HepG2 (cell line): ENCODE measurements around the gene ZMYND10. TPM values are rescaled to one million over a fixed set of nuclear protein-coding genes. Genes with fewer than 3 reads are reported as not detected.
A peak's percentile ranks its signal among the peaks of the same experiment; 100 is the strongest.

Experiments used
- ATAC-seq: fragments of 200-7000 bp; cut with Tn5 transposase; 3 replicates; pipeline ENCODE4 v1.9.1; 2020; ENCODE audit warnings: mild to moderate bottlenecking, moderate library complexity
- BruUV-seq: library from RNA; stranded (reverse); fragments of 400-500 nt; replicated peaks from 2 replicates; lab custom pipeline; 2021; lab: Mats Ljungman, UMichigan
- CTCF ChIA-PET: fragments of 300-600 bp; formaldehyde crosslinking; extraction: SDS; loops from one replicate; lab custom pipeline; 2021; ENCODE audit warnings: low total read pairs, inconsistent platforms, low intra/inter-chr PET ratio; lab: Yijun Ruan, JAX
- POLR2A ChIA-PET: fragments of 350-600 bp; sonication (Branson Sonifier 250); formaldehyde crosslinking; loops from one replicate; lab custom pipeline; 2020; ENCODE audit warnings: antibody characterized with exemption, inconsistent platforms; lab: Yijun Ruan, JAX
- DNase-seq: peaks from one replicate; pipeline ENCODE4 v3.0.0-alpha.2; 2015; ENCODE audit warnings: low spot score
- FAIRE-seq: peaks from 3 replicates; lab custom pipeline; 2011; peaks lifted over from hg19 to GRCh38; lab: Jason Lieb, UNC
- H2AFZ ChIP-seq: one replicate; pipeline ENCODE4 v1.6.1; 2011; ENCODE audit warnings: low read length, inconsistent platforms
- H3K27ac ChIP-seq: fragments of 300-600 bp; 3 replicates; pipeline ENCODE4 v1.8.0; 2011; ENCODE audit warnings: mixed run types, mild to moderate bottlenecking, mixed read lengths, low read length, inconsistent platforms; ENCODE audit not compliant: insufficient read depth; ENCODE audit errors: extremely low read length
- H3K27me3 ChIP-seq, 2 experiments: fragments of 200-600 bp in 1 of 2; 2 replicates in 1 of 2; 3 replicates in 1 of 2; pipeline versions ENCODE4 v1.6.0 to v1.8.0; 2011; ENCODE audit warnings: low read length in 2 of 2, mild to moderate bottlenecking in 2 of 2, moderate library complexity in 2 of 2, inconsistent platforms in 1 of 2; ENCODE audit not compliant: insufficient read depth in 2 of 2, control insufficient read depth in 1 of 2
- H3K36me3 ChIP-seq, 2 experiments: fragments of 200-600 bp in 1 of 2; replicated peaks in 1 of 2; 2 replicates in 1 of 2; 3 replicates in 1 of 2; pipeline versions ENCODE4 v1.5.1 to v1.8.0; 2011; ENCODE audit warnings: low read length in 2 of 2, inconsistent platforms in 1 of 2; ENCODE audit not compliant: insufficient read depth in 2 of 2, control insufficient read depth in 1 of 2
- H3K4me1 ChIP-seq: 2 replicates; pipeline ENCODE4 v1.5.1; 2012; ENCODE audit warnings: low read length, inconsistent platforms; ENCODE audit not compliant: insufficient read depth
- H3K4me2 ChIP-seq: 2 replicates; pipeline ENCODE4 v1.6.0; 2011; ENCODE audit warnings: low read depth, low read length, inconsistent platforms
- H3K4me3 ChIP-seq, 3 experiments: fragments of 200-600 bp in 1 of 3; sonication (generic), shearing (Covaris generic) in 1 of 3; replicated peaks in 1 of 3; 2 replicates each; pipeline ENCODE4 v1.5.1; 2011 to 2016; ENCODE audit warnings: low read length in 3 of 3, inconsistent platforms in 2 of 3, low read depth in 2 of 3, mild to moderate bottlenecking in 2 of 3, control low read depth in 1 of 3, mixed read lengths in 1 of 3; ENCODE audit not compliant: insufficient read depth in 1 of 3
- H3K79me2 ChIP-seq: one replicate; pipeline ENCODE4 v1.6.1; 2011; ENCODE audit warnings: low read length, inconsistent platforms; ENCODE audit not compliant: insufficient read depth
- H3K9ac ChIP-seq: 2 replicates; pipeline ENCODE4 v1.6.0; 2011; ENCODE audit warnings: mild to moderate bottlenecking, low read depth, low read length, inconsistent platforms; ENCODE audit not compliant: insufficient read depth
- H3K9me3 ChIP-seq: 2 replicates; pipeline ENCODE4 v1.5.1; 2012; ENCODE audit warnings: mild to moderate bottlenecking, low read length
- H4K20me1 ChIP-seq: 2 replicates; pipeline ENCODE4 v1.6.0; 2011; ENCODE audit warnings: inconsistent platforms, mild to moderate bottlenecking, low read length, moderate library complexity; ENCODE audit not compliant: insufficient read depth
- CCAR2 ChIP-seq: fragments of 200-400 bp; formaldehyde crosslinking; optimal IDR thresholded peaks from 2 replicates; pipeline ENCODE3; 2018; ENCODE audit warnings: low read depth, mild to moderate bottlenecking, low read length, moderate library complexity
- FOXM1 ChIP-seq: sonication (generic); formaldehyde crosslinking; IDR thresholded peaks from 2 replicates; pipeline ENCODE4 v1.5.0; 2020; ENCODE audit warnings: missing genetic modification reagents
- RFX3 ChIP-seq: IDR thresholded peaks from 2 replicates; pipeline ENCODE4 v1.6.1; 2016; ENCODE audit warnings: missing biosample characterization, missing genetic modification reagents
- ZNF616 ChIP-seq: sonication (generic); formaldehyde crosslinking; IDR thresholded peaks from 2 replicates; pipeline ENCODE4 v1.5.0; 2020; ENCODE audit warnings: low read depth, mild to moderate bottlenecking, missing genetic modification reagents
- ZSCAN30 ChIP-seq: sonication (generic); formaldehyde crosslinking; IDR thresholded peaks from 2 replicates; pipeline ENCODE4 v1.5.0; 2020; ENCODE audit warnings: mild to moderate bottlenecking, missing genetic modification reagents
- WGBS: methylation state at CpG from one replicate; pipeline ENCODE4 v1.1.6; 2017; ENCODE audit warnings: low lambda C conversion rate; 5-methylcytosine and 5-hydroxymethylcytosine counted together
- in situ Hi-C: cut with HindIII; loops from 2 replicates; pipeline ENCODE4 v1.10.0; 2017; ENCODE audit warnings: low pct_unique_long_range_greater_than_20kb; ENCODE audit not compliant: extremely low pct_ligation_motif_present
- intact Hi-C: fragments of 100-400 bp; cut with micrococcal nuclease; formaldehyde crosslinking; loops from one replicate; pipeline ENCODE4 v1.10.0; 2022; ENCODE audit not compliant: unreplicated experiment
- polyA plus RNA-seq, 8 experiments: library from polyadenylated mRNA; depleted of rRNA in 3 of 8; stranded (reverse) in 7 of 8; unstranded in 1 of 8; fragments of >200 nt; fragmentation: Illumina TruSeq in 4 of 8; extraction: Trizol in 4 of 8; gene quantifications; 2 replicates each; pipeline versions ENCODE4 v1.2.1 to v1.2.3, GENCODE V29; 2011 to 2016; ENCODE audit warnings: low read depth in 4 of 8, missing spikeins in 1 of 8, mixed read lengths in 1 of 8; ENCODE audit not compliant: insufficient read depth in 1 of 8
- total RNA-seq, 5 experiments: library from RNA; depleted of rRNA; stranded (reverse); fragments of >200 nt; fragmentation: Illumina TruSeq; extraction: Trizol; gene quantifications; 2 replicates each; pipeline ENCODE4 v1.2.3, GENCODE V29; 2016; ENCODE audit warnings: low read depth in 1 of 5
- TF ChIP-seq, protein P1 (sequence below): sonication (generic); formaldehyde crosslinking; IDR thresholded peaks from 2 replicates; pipeline ENCODE4 v1.4.0; 2020; ENCODE audit warnings: missing genetic modification reagents
- TF ChIP-seq, protein P2 (sequence below): sonication (generic); formaldehyde crosslinking; IDR thresholded peaks from 2 replicates; pipeline ENCODE4 v1.5.1; 2020; ENCODE audit warnings: mild to moderate bottlenecking, missing genetic modification reagents, moderate library complexity
- TF ChIP-seq, protein P3 (sequence below): sonication (generic); formaldehyde crosslinking; IDR thresholded peaks from 2 replicates; pipeline ENCODE4 v1.9.0; 2021; ENCODE audit warnings: missing genetic modification reagents, borderline replicate concordance
- TF ChIP-seq, protein P4 (sequence below): sonication (generic); formaldehyde crosslinking; IDR thresholded peaks from 2 replicates; pipeline ENCODE4 v1.5.1; 2020; ENCODE audit warnings: mild to moderate bottlenecking, moderate library complexity, missing genetic modification reagents
- TF ChIP-seq, protein P5 (sequence below): sonication (generic); formaldehyde crosslinking; IDR thresholded peaks from 2 replicates; pipeline ENCODE4 v1.4.0; 2020; ENCODE audit warnings: missing genetic modification reagents

Gene ZMYND10
- total and polyA plus RNA-seq, 2 of the 13 experiments (the other 11 are each of a cell fraction or from before 2014, with no cell fraction given): 0.60 to 0.74 TPM

DNA sequence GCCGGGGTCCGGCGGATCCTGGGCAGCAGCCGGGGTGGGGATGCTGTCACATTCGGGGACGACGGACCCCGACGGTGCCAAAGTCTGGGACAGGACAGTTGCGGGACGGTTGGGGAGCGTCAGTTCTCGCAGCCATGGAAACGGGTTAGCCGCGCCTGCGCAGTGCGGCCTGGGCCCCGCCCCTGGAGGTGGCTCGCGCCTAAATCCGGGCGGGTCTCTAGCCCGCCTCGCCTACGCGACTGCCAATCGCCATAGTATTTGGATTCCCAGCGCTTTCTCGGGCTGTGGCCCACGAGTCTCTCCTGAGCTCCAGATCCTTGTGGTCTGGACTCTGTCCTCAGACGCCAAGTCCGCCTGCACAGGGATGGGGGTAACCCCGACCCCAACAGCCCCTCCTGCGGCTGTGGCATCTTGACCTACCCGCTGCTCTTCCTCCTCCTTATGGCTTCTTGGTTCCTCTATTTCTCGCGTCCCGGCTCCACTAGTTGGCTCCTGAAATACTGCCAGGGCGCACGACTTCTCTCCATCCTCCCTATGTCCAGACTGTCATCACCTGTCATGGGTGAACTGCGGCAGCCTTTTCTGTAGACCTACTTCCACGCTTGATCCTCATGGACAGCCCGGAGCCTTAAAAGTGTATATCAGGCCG, at the start of gene ZMYND10 (continued):
- peak; percentile 69 for TF ChIP-seq RFX3 (CRISPR knock-in tag)
- TF ChIP-seq, protein P1, sequence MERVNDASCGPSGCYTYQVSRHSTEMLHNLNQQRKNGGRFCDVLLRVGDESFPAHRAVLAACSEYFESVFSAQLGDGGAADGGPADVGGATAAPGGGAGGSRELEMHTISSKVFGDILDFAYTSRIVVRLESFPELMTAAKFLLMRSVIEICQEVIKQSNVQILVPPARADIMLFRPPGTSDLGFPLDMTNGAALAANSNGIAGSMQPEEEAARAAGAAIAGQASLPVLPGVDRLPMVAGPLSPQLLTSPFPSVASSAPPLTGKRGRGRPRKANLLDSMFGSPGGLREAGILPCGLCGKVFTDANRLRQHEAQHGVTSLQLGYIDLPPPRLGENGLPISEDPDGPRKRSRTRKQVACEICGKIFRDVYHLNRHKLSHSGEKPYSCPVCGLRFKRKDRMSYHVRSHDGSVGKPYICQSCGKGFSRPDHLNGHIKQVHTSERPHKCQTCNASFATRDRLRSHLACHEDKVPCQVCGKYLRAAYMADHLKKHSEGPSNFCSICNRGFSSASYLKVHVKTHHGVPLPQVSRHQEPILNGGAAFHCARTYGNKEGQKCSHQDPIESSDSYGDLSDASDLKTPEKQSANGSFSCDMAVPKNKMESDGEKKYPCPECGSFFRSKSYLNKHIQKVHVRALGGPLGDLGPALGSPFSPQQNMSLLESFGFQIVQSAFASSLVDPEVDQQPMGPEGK (CRISPR knock-in tag): no peak
- TF ChIP-seq, protein P2, sequence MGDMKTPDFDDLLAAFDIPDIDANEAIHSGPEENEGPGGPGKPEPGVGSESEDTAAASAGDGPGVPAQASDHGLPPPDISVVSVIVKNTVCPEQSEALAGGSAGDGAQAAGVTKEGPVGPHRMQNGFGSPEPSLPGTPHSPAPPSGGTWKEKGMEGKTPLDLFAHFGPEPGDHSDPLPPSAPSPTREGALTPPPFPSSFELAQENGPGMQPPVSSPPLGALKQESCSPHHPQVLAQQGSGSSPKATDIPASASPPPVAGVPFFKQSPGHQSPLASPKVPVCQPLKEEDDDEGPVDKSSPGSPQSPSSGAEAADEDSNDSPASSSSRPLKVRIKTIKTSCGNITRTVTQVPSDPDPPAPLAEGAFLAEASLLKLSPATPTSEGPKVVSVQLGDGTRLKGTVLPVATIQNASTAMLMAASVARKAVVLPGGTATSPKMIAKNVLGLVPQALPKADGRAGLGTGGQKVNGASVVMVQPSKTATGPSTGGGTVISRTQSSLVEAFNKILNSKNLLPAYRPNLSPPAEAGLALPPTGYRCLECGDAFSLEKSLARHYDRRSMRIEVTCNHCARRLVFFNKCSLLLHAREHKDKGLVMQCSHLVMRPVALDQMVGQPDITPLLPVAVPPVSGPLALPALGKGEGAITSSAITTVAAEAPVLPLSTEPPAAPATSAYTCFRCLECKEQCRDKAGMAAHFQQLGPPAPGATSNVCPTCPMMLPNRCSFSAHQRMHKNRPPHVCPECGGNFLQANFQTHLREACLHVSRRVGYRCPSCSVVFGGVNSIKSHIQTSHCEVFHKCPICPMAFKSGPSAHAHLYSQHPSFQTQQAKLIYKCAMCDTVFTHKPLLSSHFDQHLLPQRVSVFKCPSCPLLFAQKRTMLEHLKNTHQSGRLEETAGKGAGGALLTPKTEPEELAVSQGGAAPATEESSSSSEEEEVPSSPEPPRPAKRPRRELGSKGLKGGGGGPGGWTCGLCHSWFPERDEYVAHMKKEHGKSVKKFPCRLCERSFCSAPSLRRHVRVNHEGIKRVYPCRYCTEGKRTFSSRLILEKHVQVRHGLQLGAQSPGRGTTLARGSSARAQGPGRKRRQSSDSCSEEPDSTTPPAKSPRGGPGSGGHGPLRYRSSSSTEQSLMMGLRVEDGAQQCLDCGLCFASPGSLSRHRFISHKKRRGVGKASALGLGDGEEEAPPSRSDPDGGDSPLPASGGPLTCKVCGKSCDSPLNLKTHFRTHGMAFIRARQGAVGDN (CRISPR knock-in tag): peak; percentile 20; the same call in 1 of the 2 replicates
- no peak for TF ChIP-seq ZSCAN30 (CRISPR knock-in tag)
- TF ChIP-seq, all 625 proteins: peak for 10

DNA sequence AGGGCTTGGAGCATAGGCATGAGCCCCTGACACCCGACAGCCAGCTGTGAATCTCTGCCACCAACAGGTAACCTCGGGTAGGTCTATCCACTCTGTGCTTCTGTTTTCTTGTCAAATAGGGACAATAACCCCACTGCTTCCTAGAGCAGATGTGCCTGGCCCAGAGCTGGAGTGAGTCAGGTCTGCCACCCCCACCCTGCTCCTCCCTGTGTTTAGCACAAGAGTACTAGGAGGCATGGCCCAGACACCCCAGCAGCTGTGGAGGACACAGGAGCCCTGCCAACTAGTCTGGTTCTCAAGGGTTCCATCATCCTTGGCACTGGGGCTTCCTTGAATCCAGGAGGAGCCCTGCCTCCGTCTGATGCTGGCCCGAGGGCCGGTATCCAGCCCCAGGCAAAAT, 47.5 kb upstream of the ZMYND10 start:
- 7% methylated on average over 2 of the region's 5 CpGs for WGBS
- Histone ChIP-seq H3K4me3 (no peak overlapping the region), H3K36me3 (no peaks in the 10 kb centered on the region), H2AFZ (no peak overlapping the region), H3K9ac (no peak overlapping the region), H4K20me1 (no peaks in the 10 kb centered on the region), H3K4me1 (peaks cover 17% of the 10 kb centered on the region), H3K9me3 (no peaks in the 10 kb centered on the region), H3K27ac (no peak overlapping the region), H3K27me3 (peaks cover 3 to 63% of the 10 kb centered on the region in 2 experiments; a peak in 4 of 5 replicates), H3K79me2 (no peaks in the 10 kb centered on the region), H3K4me2 (no peak overlapping the region)
- in situ Hi-C loops (no loop called here), intact Hi-C loops (no loop called here)
- ATAC-seq: no peak
- CTCF ChIA-PET: no interaction called here
- POLR2A ChIA-PET: no interaction called here
- no peak for DNase-seq
- no peak for FAIRE-seq
- no TSS peak for BruUV-seq
- TF ChIP-seq FOXM1 (no peak), CCAR2 (no peak), ZNF616 (no peak)
- TF ChIP-seq, protein P3, sequence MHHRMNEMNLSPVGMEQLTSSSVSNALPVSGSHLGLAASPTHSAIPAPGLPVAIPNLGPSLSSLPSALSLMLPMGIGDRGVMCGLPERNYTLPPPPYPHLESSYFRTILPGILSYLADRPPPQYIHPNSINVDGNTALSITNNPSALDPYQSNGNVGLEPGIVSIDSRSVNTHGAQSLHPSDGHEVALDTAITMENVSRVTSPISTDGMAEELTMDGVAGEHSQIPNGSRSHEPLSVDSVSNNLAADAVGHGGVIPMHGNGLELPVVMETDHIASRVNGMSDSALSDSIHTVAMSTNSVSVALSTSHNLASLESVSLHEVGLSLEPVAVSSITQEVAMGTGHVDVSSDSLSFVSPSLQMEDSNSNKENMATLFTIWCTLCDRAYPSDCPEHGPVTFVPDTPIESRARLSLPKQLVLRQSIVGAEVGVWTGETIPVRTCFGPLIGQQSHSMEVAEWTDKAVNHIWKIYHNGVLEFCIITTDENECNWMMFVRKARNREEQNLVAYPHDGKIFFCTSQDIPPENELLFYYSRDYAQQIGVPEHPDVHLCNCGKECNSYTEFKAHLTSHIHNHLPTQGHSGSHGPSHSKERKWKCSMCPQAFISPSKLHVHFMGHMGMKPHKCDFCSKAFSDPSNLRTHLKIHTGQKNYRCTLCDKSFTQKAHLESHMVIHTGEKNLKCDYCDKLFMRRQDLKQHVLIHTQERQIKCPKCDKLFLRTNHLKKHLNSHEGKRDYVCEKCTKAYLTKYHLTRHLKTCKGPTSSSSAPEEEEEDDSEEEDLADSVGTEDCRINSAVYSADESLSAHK (CRISPR knock-in tag): no peak
- TF ChIP-seq, protein P4, sequence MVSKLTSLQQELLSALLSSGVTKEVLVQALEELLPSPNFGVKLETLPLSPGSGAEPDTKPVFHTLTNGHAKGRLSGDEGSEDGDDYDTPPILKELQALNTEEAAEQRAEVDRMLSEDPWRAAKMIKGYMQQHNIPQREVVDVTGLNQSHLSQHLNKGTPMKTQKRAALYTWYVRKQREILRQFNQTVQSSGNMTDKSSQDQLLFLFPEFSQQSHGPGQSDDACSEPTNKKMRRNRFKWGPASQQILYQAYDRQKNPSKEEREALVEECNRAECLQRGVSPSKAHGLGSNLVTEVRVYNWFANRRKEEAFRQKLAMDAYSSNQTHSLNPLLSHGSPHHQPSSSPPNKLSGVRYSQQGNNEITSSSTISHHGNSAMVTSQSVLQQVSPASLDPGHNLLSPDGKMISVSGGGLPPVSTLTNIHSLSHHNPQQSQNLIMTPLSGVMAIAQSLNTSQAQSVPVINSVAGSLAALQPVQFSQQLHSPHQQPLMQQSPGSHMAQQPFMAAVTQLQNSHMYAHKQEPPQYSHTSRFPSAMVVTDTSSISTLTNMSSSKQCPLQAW (CRISPR knock-in tag): no peak
- TF ChIP-seq, protein P5, sequence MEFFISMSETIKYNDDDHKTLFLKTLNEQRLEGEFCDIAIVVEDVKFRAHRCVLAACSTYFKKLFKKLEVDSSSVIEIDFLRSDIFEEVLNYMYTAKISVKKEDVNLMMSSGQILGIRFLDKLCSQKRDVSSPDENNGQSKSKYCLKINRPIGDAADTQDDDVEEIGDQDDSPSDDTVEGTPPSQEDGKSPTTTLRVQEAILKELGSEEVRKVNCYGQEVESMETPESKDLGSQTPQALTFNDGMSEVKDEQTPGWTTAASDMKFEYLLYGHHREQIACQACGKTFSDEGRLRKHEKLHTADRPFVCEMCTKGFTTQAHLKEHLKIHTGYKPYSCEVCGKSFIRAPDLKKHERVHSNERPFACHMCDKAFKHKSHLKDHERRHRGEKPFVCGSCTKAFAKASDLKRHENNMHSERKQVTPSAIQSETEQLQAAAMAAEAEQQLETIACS: no peak
